ENCODE measurements around the gene ZNF77.

ZNF77 gene

DNA sequence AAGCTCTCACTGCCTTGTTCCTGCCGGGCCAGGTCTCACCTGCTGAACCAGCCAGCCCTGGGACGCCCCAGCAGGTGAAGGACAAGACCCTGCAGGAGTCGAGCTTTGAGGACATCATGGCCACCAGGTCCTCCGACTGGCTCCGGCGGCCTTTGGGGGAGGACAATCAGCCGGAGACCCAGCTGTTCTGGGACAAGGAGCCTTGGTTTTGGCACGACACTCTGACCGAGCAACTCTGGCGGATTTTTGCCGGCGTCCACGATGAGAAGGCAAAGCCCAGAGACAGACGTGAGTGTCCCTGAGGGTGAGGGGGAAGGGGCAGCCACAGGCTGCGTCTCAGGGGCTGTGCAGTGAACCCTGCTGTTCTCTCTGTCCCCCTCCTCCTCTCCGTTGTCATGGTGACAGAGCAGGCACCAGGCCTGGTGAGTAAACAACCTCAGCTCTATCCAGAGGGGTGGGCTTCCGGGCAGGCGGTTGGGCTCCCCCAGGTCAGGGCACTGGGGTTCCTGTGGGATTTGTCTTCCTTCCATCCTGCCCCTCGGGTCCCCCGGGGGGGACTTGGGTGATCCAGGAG lies 42.3 kb upstream of the ZNF77 start:
- no peak for DNase-seq (ENCODE audit: low read depth)
- TF ChIP-seq, protein P1, sequence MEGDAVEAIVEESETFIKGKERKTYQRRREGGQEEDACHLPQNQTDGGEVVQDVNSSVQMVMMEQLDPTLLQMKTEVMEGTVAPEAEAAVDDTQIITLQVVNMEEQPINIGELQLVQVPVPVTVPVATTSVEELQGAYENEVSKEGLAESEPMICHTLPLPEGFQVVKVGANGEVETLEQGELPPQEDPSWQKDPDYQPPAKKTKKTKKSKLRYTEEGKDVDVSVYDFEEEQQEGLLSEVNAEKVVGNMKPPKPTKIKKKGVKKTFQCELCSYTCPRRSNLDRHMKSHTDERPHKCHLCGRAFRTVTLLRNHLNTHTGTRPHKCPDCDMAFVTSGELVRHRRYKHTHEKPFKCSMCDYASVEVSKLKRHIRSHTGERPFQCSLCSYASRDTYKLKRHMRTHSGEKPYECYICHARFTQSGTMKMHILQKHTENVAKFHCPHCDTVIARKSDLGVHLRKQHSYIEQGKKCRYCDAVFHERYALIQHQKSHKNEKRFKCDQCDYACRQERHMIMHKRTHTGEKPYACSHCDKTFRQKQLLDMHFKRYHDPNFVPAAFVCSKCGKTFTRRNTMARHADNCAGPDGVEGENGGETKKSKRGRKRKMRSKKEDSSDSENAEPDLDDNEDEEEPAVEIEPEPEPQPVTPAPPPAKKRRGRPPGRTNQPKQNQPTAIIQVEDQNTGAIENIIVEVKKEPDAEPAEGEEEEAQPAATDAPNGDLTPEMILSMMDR (IDR thresholded peaks at IDR 0.05; ENCODE audit: low read depth, low read length, missing control alignments) = no peak
- H3K4me3 ChIP-seq (ENCODE audit: low read depth, low read length) = no peak overlapping the region

DNA sequence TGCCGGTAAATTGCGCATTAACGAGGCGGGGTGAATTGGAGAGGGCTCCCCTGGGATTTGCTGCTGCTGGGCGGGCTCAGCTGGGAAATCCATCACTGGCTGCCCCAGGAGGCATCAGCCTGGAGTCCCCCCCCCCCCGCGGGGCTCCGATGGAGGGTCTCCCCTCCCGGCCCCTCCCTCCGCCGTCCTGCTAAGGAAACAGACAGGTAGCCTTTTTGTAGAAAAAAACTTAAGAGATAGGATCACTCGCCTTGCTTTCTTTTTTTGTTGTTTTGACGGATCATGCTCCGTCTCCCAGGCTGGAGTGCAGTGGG lies 39.4 kb upstream of the ZNF77 start:
- no peak for DNase-seq (ENCODE audit: low read depth)

DNA sequence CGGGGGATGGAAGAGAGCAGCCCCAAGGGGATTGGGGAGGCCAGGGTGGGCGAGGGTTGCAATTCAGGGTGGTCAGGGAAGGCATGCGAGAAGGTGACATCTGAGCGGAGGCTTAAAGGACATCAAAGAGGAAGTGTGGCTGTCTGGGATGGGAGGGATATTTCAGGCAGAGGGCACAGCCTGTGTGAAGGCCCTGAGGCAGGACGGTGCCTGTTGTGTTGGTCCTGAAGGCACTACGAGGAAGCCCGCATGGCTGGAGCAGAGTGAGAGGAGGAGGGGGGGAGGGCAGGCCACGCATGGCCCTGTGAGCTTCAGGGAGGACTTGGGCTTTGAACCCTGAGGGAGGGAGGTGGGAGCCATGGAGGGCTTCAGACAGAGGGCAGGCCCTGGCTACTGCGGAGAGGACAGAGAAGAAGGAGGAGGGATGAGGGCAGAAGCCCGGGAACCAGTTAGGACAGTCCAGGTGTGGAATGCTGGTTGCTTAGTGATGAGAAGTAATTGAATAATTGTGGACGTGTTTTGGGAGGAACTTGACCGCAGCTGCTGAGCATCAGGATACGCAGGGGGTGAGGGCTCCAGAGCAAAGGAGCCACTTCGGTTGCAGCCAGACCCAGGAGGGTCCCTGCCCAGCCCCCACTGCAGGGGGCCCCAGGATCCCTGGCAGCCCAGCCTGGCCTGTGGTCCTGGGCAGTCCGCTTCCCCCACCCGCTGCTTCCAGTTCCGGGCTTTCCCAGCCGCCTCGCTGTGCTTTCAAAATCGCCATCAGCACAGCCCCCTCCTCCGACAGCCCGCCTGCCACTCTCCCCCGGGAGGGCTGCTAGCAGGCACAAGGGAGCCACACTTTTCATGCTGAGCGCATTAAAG lies 38.8 kb upstream of the ZNF77 start:
- H3K4me3 ChIP-seq (ENCODE audit: low read depth, low read length) = no peak overlapping the region
- TF ChIP-seq, protein P1 (IDR thresholded peaks at IDR 0.05; ENCODE audit: low read depth, low read length, missing control alignments) = no peak
- DNase-seq (ENCODE audit: low read depth) = no peak

More for the DNA sequence above, 39.4 kb upstream of the ZNF77 start:
- TF ChIP-seq, protein P1 (IDR thresholded peaks at IDR 0.05; ENCODE audit: low read depth, low read length, missing control alignments) = no peak
- H3K4me3 ChIP-seq (ENCODE audit: low read depth, low read length) = no peak overlapping the region

DNA sequence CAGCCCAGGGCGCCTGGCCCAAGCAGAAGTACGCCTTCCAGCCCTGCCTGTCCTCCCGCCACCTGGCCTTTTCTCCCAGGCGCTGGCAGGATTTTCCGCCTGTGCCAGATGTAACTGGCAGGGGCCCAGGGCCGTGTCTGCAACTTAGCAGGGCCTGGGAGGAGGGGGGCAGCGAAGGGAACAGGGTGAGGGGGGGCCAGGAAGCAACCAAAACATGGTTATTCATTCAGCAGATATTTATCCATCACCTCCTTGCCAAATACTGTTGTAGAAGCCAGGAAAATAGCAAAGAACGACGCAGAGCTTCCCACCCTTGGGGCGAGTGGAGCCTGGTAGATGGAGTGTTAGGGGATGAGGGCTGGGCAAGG lies 38.2 kb upstream of the ZNF77 start:
- no peak overlapping the region for H3K4me3 ChIP-seq (ENCODE audit: low read depth, low read length)
- TF ChIP-seq, protein P1 (IDR thresholded peaks at IDR 0.05; ENCODE audit: low read depth, low read length, missing control alignments) = no peak
- DNase-seq (ENCODE audit: low read depth) = no peak

DNA sequence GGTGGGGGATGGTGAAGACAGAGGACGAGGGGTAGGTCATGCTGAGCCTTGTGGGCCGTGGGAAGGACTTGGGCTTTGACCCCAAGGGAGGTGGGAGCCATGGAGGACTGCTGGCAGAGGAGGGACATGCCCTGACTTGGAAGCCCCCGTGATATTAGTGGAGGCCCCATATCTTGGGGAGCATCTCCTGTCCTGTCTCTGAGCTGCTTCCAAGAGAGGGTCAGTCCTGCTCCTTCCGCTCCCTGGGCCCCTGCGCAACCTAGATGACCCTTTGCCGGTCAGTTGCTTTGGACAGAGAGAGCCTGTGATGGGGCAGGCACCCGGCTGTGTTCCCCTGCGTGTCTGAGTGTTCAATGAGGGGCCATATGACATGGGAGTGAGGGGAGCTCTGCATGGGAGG lies 37.8 kb upstream of the ZNF77 start:
- TF ChIP-seq, protein P1 (IDR thresholded peaks at IDR 0.05; ENCODE audit: low read depth, low read length, missing control alignments) = no peak
- H3K4me3 ChIP-seq (ENCODE audit: low read depth, low read length) = no peak overlapping the region
- DNase-seq (ENCODE audit: low read depth) = no peak

DNA sequence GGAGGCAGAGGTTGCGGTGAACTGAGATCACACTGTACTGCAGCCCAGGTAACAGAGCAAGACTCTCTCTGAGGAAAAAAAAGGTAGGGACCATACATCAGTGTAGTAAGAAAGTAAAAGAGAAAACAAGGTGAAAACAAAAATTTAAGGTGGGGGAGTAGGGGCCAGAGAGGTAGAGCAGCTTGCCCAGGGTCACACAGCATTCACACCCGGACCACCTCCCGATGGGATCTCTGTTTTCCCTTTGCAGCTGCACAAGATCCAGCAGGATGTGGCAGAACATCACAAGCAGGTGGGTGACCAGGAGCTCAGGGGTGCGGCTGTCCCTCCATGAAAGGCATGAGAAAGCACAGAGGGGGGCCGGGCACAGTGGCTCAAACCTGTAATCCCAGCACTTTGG lies 37.1 kb upstream of the ZNF77 start:
- TF ChIP-seq, protein P1 (IDR thresholded peaks at IDR 0.05; ENCODE audit: low read depth, low read length, missing control alignments) = no peak
- no peak for DNase-seq (ENCODE audit: low read depth)
- no peak overlapping the region for H3K4me3 ChIP-seq (ENCODE audit: low read depth, low read length)

DNA sequence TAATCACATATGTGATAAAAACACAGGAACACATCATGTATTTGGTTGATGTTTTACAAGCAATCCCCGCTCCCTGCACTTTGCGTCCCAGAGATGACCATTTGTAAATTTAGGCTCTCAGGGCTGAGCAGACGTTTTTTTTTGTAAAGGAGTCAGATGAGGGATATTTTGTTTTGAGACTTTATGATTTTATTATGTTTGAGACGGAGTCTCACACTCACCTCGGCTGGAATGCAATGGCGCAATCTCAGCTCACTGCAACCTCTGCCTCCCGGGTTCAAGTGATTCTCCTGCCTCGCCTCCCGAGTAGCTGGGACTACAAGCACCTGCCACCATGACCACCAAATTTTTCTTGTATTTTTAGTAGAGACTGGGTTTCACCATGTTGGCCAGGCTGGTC lies 34.0 kb upstream of the ZNF77 start:
- TF ChIP-seq, protein P1 (IDR thresholded peaks at IDR 0.05; ENCODE audit: low read depth, low read length, missing control alignments) = no peak
- no peak for DNase-seq (ENCODE audit: low read depth)
- H3K4me3 ChIP-seq (ENCODE audit: low read depth, low read length) = no peak overlapping the region
